ELF-1 (cell line): ENCODE results near the gene CLEC4M.

ENCODE experiments used
- DNase-seq: peaks from one replicate; pipeline ENCODE4 v3.0.0-alpha.2; 2016; ENCODE audit warnings: low read depth, low spot score

The CLEC4M gene

GRCh38 chr19:7762719-7763293, at the start of gene CLEC4M:
CLEC4M (plus strand) TSS chr19:7763243; CDS start chr19:7763267, 24 bp downstream.
- DNase-seq, result no peak

- DNase-seq, result no peak
Observed at GRCh38 chr19:7715671-7716070, 47.4 kb upstream of the CLEC4M start.

GRCh38 chr19:7716762-7717161, 46.3 kb upstream of the CLEC4M start:
- DNase-seq, result no peak

GRCh38 chr19:7718668-7719067, 44.4 kb upstream of the CLEC4M start:
- DNase-seq, result no peak

GRCh38 chr19:7720351-7720750, 42.7 kb upstream of the CLEC4M start:
- peak; percentile 76 for DNase-seq

- no peak for DNase-seq
Observed at GRCh38 chr19:7722231-7722651, 40.8 kb upstream of the CLEC4M start.

- DNase-seq, result no peak
Observed at GRCh38 chr19:7725791-7726190, 37.3 kb upstream of the CLEC4M start.

GRCh38 chr19:7729211-7729610, 33.8 kb upstream of the CLEC4M start:
- peak; percentile 9 for DNase-seq

- DNase-seq, result no peak
Observed at GRCh38 chr19:7729831-7730285, 33.2 kb upstream of the CLEC4M start.

GRCh38 chr19:7730286-7731217, 32.5 kb upstream of the CLEC4M start:
- no peak for DNase-seq

- no peak for DNase-seq
Observed at GRCh38 chr19:7731218-7731595, 31.8 kb upstream of the CLEC4M start.

GRCh38 chr19:7731615-7732014, 31.4 kb upstream of the CLEC4M start:
- DNase-seq, result no peak

GRCh38 chr19:7732045-7732444, 31.0 kb upstream of the CLEC4M start, which contains the start of gene CLEC4G:
CLEC4G (minus strand) TSS chr19:7732110; CDS start chr19:7732102, 8 bp downstream.
- peak; percentile 14 for DNase-seq

- DNase-seq, result no peak
Observed at GRCh38 chr19:7733376-7733775, 29.7 kb upstream of the CLEC4M start.

GRCh38 chr19:7734220-7735203, 28.5 kb upstream of the CLEC4M start:
- DNase-seq, result no peak

GRCh38 chr19:7736148-7736547, 26.9 kb upstream of the CLEC4M start:
- no peak for DNase-seq

GRCh38 chr19:7737215-7737614, 25.8 kb upstream of the CLEC4M start:
- no peak for DNase-seq

GRCh38 chr19:7738023-7738422, 25.0 kb upstream of the CLEC4M start:
- DNase-seq, result no peak

- no peak for DNase-seq
Observed at GRCh38 chr19:7739211-7739755, 23.8 kb upstream of the CLEC4M start.

- DNase-seq, result no peak
Observed at GRCh38 chr19:7739801-7740681, 23.0 kb upstream of the CLEC4M start.
